Endothelial cell of umbilical vein (primary cell): ENCODE measurements around the gene VSIR. TPM values are rescaled to one million over a fixed set of nuclear protein-coding genes. Genes with fewer than 3 reads are reported as not detected.

Experiments
- BruUV-seq: library from RNA; stranded (reverse); fragments of 400-500 nt; replicated peaks from 2 replicates; lab custom pipeline; 2021; lab: Mats Ljungman, UMichigan
- CTCF ChIA-PET: fragments of 300-600, 350-600 bp; sonication (Branson Sonifier 250); formaldehyde crosslinking; loops from one replicate; lab custom pipeline; 2021; ENCODE audit warnings: antibody characterized with exemption, inconsistent platforms; lab: Charles Lee
- POLR2A ChIA-PET: fragments of 300-600, 350-600 bp; sonication (Branson Sonifier 250); formaldehyde crosslinking; loops from one replicate; lab custom pipeline; 2021; ENCODE audit warnings: antibody characterized with exemption, inconsistent platforms; lab: Charles Lee
- DNase-seq: peaks from one replicate; pipeline ENCODE4 v3.0.0-alpha.2; 2011; ENCODE audit warnings: low read depth, low spot score
- FAIRE-seq: peaks from 2 replicates; lab custom pipeline; 2011; peaks lifted over from hg19 to GRCh38; lab: Jason Lieb, UNC
- H2AFZ ChIP-seq: 2 replicates; pipeline ENCODE4 v1.6.0; 2012; ENCODE audit warnings: low read depth, low read length, control low read depth, inconsistent platforms
- H3K27ac ChIP-seq: 2 replicates; pipeline ENCODE4 v1.5.1; 2011; ENCODE audit warnings: low read depth, mild to moderate bottlenecking, control low read depth, low read length, moderate library complexity; ENCODE audit not compliant: insufficient read depth
- H3K27me3 ChIP-seq, 2 experiments: 2 replicates each; pipeline versions ENCODE4 v1.6.0 to v1.6.1; 2011; ENCODE audit warnings: low read length in 2 of 2, mixed read lengths in 1 of 2; ENCODE audit not compliant: control insufficient read depth in 2 of 2, insufficient read depth in 2 of 2
- H3K36me3 ChIP-seq, 2 experiments: 2 replicates in 1 of 2; 3 replicates in 1 of 2; pipeline ENCODE4 v1.5.1; 2011; ENCODE audit warnings: low read length in 2 of 2, mild to moderate bottlenecking in 1 of 2, moderate library complexity in 1 of 2; ENCODE audit not compliant: control insufficient read depth in 2 of 2, insufficient read depth in 2 of 2; ENCODE audit errors: extremely low read depth in 1 of 2
- H3K4me1 ChIP-seq: 3 replicates; pipeline ENCODE4 v1.5.1; 2011; ENCODE audit warnings: mild to moderate bottlenecking, low read length; ENCODE audit not compliant: control insufficient read depth, insufficient read depth; ENCODE audit errors: extremely low read depth
- H3K4me2 ChIP-seq: 2 replicates; pipeline ENCODE4 v1.6.1; 2011; ENCODE audit warnings: low read length, control low read depth, mixed read lengths; ENCODE audit not compliant: insufficient read depth
- H3K4me3 ChIP-seq, 3 experiments: fragments of 200-600 bp in 1 of 3; sonication (generic), shearing (Covaris generic) in 1 of 3; replicated peaks in 1 of 3; 2 replicates each; pipeline ENCODE4 v1.5.1; 2011 to 2016; ENCODE audit warnings: control low read depth in 3 of 3, low read length in 3 of 3, mild to moderate bottlenecking in 2 of 3, inconsistent platforms in 1 of 3, low read depth in 1 of 3, moderate library complexity in 1 of 3; ENCODE audit not compliant: insufficient read depth in 1 of 3
- H3K79me2 ChIP-seq: 2 replicates; pipeline ENCODE4 v1.6.0; 2012; ENCODE audit warnings: low read length, inconsistent platforms; ENCODE audit not compliant: control insufficient read depth, insufficient read depth
- H3K9ac ChIP-seq: replicated peaks from 2 replicates; pipeline ENCODE3; 2011; ENCODE audit warnings: low read length, control low read depth; ENCODE audit not compliant: insufficient read depth; ENCODE audit errors: extremely low read depth
- H3K9me1 ChIP-seq: replicated peaks from 3 replicates; pipeline ENCODE4 v1.6.0; 2011; ENCODE audit warnings: mild to moderate bottlenecking, low read length; ENCODE audit not compliant: control insufficient read depth, insufficient read depth; ENCODE audit errors: extremely low read depth
- H3K9me3 ChIP-seq: replicated peaks from 2 replicates; pipeline ENCODE4 v1.5.1; 2012; ENCODE audit warnings: low read length, inconsistent platforms; ENCODE audit not compliant: control insufficient read depth, insufficient read depth
- H4K20me1 ChIP-seq: replicated peaks from 2 replicates; pipeline ENCODE3; 2011; ENCODE audit warnings: mild to moderate bottlenecking, low read length; ENCODE audit not compliant: control insufficient read depth, insufficient read depth; ENCODE audit errors: extremely low read depth
- EZH2 ChIP-seq: IDR thresholded peaks from 2 replicates; pipeline ENCODE4 v1.6.1; 2012; ENCODE audit warnings: borderline replicate concordance, low read depth, mild to moderate bottlenecking, moderate library complexity, low read length, inconsistent platforms; ENCODE audit not compliant: severe bottlenecking
- FOS ChIP-seq: IDR thresholded peaks from 2 replicates; pipeline ENCODE4 v1.6.1; 2011; ENCODE audit warnings: mild to moderate bottlenecking, low read length, moderate library complexity, borderline replicate concordance; ENCODE audit not compliant: insufficient read depth
- GATA2 ChIP-seq: IDR thresholded peaks from 2 replicates; pipeline ENCODE4 v1.7.0; 2011; ENCODE audit warnings: low read depth, mild to moderate bottlenecking, moderate library complexity, mixed read lengths, low read length; ENCODE audit not compliant: insufficient read length, insufficient read depth
- JUN ChIP-seq: IDR thresholded peaks from 2 replicates; pipeline ENCODE4 v1.6.1; 2011; ENCODE audit warnings: borderline replicate concordance, low read depth; ENCODE audit not compliant: insufficient read length, insufficient read depth
- MYC ChIP-seq: IDR thresholded peaks from one replicate; pipeline ENCODE4 v1.6.1; 2011; ENCODE audit warnings: mild to moderate bottlenecking, low read depth, low read length
- POLR2A ChIP-seq: IDR thresholded peaks from 2 replicates; pipeline ENCODE4 v1.6.1; 2012; ENCODE audit warnings: low read depth, mild to moderate bottlenecking, control low read depth, low read length
- POLR2AphosphoS5 ChIP-seq: IDR thresholded peaks from 2 replicates; pipeline ENCODE4 v1.6.1; 2012; ENCODE audit warnings: low read depth, mild to moderate bottlenecking, control low read depth, low read length, moderate library complexity; ENCODE audit not compliant: insufficient read depth
- dilution Hi-C: fragments of 300-500 bp; cut with MboI; formaldehyde crosslinking; loops from one replicate; pipeline ENCODE4 v1.15.0; 2019; ENCODE audit warnings: low sequenced_read_pairs; ENCODE audit not compliant: extremely low pct_ligation_motif_present
- intact Hi-C: fragments of 100-400 bp; cut with micrococcal nuclease; formaldehyde crosslinking; loops from one replicate; pipeline ENCODE4 v1.10.0; 2022
- polyA plus RNA-seq, 4 experiments: library from polyadenylated mRNA; depleted of rRNA in 3 of 4; stranded (reverse) in 3 of 4; unstranded in 1 of 4; fragments of >200 nt; gene quantifications; 2 replicates each; pipeline versions ENCODE4 v1.2.1 to v1.2.3, GENCODE V29; 2011 to 2012; ENCODE audit warnings: missing spikeins in 1 of 4
- total RNA-seq: library from RNA; stranded (reverse); gene quantifications from 2 replicates; pipeline ENCODE4 v1.2.3, GENCODE V29; 2021
- TF ChIP-seq, protein P1 (sequence below), 2 donors: IDR thresholded peaks; 1 replicate in 1 of 2; 2 replicates in 1 of 2; pipeline ENCODE4 v1.5.1; 2011; ENCODE audit warnings: low read length in 2 of 2, mild to moderate bottlenecking in 2 of 2, moderate library complexity in 2 of 2, control low read depth in 1 of 2, inconsistent platforms in 1 of 2, low read depth in 1 of 2; ENCODE audit not compliant: insufficient read depth in 1 of 2; ENCODE audit errors: extremely low read depth in 1 of 2
- TF ChIP-seq, protein P2 (sequence below): IDR thresholded peaks from 2 replicates; pipeline ENCODE4 v1.6.1; 2011; ENCODE audit not compliant: insufficient read depth, insufficient read length

The VSIR gene
- total and polyA plus RNA-seq, 2 donors (not counting 3 experiments of a cell fraction or from before 2014, with no cell fraction given), result 4.9 to 6.3 TPM

DNA sequence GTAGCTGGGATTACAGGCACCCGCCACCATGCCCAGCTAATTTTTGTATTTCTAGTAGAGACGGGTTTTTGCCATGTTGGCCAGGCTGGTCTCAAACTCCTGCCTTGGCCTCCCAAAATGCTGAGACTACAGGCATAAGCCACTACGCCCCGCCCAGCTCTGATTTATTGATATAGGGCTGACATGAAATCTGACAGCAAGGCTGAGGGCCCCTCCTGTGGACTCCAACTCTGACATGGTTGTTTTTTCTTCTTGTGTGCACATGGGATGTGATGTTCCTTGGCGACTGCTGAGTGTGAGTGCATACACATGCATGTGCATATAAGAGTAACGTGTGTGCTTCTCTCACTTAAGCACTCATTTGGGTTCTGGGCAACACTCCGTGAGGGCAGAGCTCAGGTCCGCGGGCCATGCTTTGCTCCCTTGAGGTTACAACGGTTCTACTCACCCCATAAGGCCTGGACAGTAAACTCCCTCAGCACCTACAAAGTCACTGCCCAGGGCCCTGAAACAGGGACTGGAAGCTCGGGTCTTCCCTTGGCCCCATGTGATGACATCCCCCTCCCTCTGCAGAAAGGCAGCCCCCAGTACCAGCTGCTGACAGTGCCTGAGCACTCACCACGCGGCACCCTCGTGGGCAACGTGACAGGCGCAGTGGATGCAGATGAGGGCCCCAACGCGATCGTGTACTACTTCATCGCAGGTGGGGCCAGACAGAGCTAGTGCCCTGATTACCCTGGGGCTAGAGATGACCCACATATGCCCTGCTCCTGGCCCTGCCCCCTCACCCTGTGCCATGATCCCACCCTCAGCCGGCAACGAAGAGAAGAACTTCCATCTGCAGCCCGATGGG, 33.6 kb upstream of the VSIR start:
- BruUV-seq, result no TSS peak

More for the DNA sequence above, 33.6 kb upstream of the VSIR start:
- no peak for TF ChIP-seq JUN
- TF ChIP-seq POLR2AphosphoS5, result no peak
- no peak for TF ChIP-seq MYC
- no peak for TF ChIP-seq GATA2
- TF ChIP-seq, protein P1, sequence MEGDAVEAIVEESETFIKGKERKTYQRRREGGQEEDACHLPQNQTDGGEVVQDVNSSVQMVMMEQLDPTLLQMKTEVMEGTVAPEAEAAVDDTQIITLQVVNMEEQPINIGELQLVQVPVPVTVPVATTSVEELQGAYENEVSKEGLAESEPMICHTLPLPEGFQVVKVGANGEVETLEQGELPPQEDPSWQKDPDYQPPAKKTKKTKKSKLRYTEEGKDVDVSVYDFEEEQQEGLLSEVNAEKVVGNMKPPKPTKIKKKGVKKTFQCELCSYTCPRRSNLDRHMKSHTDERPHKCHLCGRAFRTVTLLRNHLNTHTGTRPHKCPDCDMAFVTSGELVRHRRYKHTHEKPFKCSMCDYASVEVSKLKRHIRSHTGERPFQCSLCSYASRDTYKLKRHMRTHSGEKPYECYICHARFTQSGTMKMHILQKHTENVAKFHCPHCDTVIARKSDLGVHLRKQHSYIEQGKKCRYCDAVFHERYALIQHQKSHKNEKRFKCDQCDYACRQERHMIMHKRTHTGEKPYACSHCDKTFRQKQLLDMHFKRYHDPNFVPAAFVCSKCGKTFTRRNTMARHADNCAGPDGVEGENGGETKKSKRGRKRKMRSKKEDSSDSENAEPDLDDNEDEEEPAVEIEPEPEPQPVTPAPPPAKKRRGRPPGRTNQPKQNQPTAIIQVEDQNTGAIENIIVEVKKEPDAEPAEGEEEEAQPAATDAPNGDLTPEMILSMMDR (IDR thresholded peaks at IDR 0.05; ENCODE audit: extremely low read depth in 1 of 2, insufficient read depth in 1 of 2, low read depth in 1 of 2, low read length in 2 of 2), result no peak
- no peak for TF ChIP-seq POLR2A
- no peak for TF ChIP-seq EZH2
- TF ChIP-seq, protein P2, sequence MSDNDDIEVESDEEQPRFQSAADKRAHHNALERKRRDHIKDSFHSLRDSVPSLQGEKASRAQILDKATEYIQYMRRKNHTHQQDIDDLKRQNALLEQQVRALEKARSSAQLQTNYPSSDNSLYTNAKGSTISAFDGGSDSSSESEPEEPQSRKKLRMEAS, result no peak
- no peak for TF ChIP-seq FOS
- Histone ChIP-seq H3K79me2 (no peaks in the 10 kb centered on the region), H3K9me1 (no peaks in the 10 kb centered on the region), H3K4me1 (no peaks in the 10 kb centered on the region), H3K36me3 (no peaks in the 10 kb centered on the region), H3K4me2 (no peak overlapping the region), H3K27me3 (peaks cover 0 to 2% of the 10 kb centered on the region in 2 experiments), H3K4me3 (no peak overlapping the region), H4K20me1 (no peaks in the 10 kb centered on the region), H3K9me3 (no peaks in the 10 kb centered on the region), H3K9ac (no peak overlapping the region), H2AFZ (no peak overlapping the region), H3K27ac (no peak overlapping the region)
- CTCF ChIA-PET, result interaction anchor here (0.7 to 1.5 kb wide), 4 partner anchors 33 to 111 kb away, joined by 3 to 6 read pairs (median 3); no protein-coding TSS in a partner anchor
- FAIRE-seq (no peak), DNase-seq (no peak)
- intact Hi-C loops (loop anchor here (5.0 kb wide), 1 partner anchor 80 kb away; no protein-coding TSS in a partner anchor), dilution Hi-C loops (no loop called here)
- POLR2A ChIA-PET, result no interaction called here
